ENCODE results near the gene CCDC172. TPM values are rescaled to one million over a fixed set of nuclear protein-coding genes. Genes with fewer than 3 reads are reported as not detected.

Gene CCDC172
- total RNA-seq, 1 donor from 2014 or later: not detected

DNA sequence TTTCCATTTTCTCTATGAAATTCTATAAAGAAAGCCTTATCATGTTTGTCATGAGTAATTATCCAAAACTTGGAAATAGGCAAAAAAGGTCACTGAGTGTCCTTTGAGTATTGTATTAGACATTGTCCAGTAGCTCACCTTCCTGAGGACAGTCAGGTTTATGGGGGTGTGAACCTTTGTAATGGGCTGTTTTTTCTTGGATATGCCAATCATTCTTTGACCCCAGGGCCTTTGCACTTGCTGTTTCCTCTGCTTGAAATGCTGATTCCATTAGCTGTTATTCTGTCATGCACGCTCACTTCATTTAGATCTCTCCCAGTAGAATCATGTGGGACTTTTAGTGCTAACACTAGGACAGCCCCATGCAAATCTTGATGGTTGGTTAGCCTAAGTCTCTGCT, 4.9 kb downstream of the CCDC172 start:
- Histone ChIP-seq H3K4me3 (no peak overlapping the region), H3K36me3 (no peaks in the 10 kb centered on the region), H3K27ac (no peak overlapping the region), H3K4me1 (no peaks in the 10 kb centered on the region), H3K9me3 (no peaks in the 10 kb centered on the region), H3K27me3 (no peaks in the 10 kb centered on the region)
- DNase-seq (ENCODE audit: extremely low spot score in 2 of 2): no peak
- TF ChIP-seq POLR2A (IDR thresholded peaks at IDR 0.05): no peak
- TF ChIP-seq, protein P1, sequence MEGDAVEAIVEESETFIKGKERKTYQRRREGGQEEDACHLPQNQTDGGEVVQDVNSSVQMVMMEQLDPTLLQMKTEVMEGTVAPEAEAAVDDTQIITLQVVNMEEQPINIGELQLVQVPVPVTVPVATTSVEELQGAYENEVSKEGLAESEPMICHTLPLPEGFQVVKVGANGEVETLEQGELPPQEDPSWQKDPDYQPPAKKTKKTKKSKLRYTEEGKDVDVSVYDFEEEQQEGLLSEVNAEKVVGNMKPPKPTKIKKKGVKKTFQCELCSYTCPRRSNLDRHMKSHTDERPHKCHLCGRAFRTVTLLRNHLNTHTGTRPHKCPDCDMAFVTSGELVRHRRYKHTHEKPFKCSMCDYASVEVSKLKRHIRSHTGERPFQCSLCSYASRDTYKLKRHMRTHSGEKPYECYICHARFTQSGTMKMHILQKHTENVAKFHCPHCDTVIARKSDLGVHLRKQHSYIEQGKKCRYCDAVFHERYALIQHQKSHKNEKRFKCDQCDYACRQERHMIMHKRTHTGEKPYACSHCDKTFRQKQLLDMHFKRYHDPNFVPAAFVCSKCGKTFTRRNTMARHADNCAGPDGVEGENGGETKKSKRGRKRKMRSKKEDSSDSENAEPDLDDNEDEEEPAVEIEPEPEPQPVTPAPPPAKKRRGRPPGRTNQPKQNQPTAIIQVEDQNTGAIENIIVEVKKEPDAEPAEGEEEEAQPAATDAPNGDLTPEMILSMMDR (IDR thresholded peaks at IDR 0.05): no peak
- no peak for TF ChIP-seq POLR2AphosphoS5 (IDR thresholded peaks at IDR 0.05; ENCODE audit: insufficient read depth in 1 of 2, low read depth in 1 of 2)
- intact Hi-C loops (cut with DNase I): no loop called here

DNA sequence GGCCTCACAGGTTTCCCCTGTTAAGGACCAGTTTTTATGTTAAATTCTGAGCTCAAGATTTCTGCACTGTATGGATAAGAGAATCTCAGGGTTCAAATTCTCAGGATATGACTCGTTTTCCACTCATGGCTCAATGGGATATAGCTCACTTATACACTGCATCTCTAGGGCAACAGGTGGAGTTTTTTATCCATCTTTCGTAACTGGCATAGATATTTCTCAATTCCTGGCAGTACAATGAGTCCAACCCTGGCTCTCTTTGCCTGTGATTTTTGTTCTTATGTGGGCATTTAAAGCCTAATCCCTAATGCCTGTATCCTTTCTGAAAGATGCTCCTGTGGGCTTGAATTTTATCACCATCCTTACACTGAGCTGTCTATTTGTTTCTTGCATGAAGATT, 7.6 kb downstream of the CCDC172 start:
- no peaks in the 10 kb centered on the region for H3K27me3 ChIP-seq
- no peak for DNase-seq (ENCODE audit: extremely low spot score in 2 of 2)
- H3K9me3 ChIP-seq: no peaks in the 10 kb centered on the region
- intact Hi-C loops (cut with DNase I): no loop called here
- TF ChIP-seq, protein P1 (IDR thresholded peaks at IDR 0.05): no peak
- TF ChIP-seq POLR2AphosphoS5 (IDR thresholded peaks at IDR 0.05; ENCODE audit: insufficient read depth in 1 of 2, low read depth in 1 of 2): no peak
- TF ChIP-seq POLR2A (IDR thresholded peaks at IDR 0.05): no peak
- no peaks in the 10 kb centered on the region for H3K4me1 ChIP-seq
- H3K27ac ChIP-seq: no peak overlapping the region
- no peaks in the 10 kb centered on the region for H3K36me3 ChIP-seq
- no peak overlapping the region for H3K4me3 ChIP-seq

DNA sequence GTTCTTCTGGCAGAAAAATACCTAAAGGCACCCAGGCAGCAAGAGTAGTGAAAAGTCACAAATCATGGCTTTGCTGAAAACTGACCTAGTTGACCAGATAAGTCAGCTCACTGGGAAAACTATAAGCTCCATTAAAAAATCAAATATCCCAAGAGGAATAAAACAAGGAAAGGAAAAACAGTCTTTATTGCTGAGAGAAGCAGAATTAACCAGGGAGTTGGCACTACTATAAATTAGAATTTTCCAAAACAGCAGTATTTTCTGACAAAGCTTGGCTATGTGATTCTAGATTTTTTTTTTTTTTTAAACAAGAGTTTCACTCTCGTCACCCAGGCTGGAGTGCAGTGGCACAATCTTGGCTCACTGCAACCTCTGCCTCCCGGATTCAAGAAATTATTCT, 12.6 kb downstream of the CCDC172 start:
- no peak overlapping the region for H3K4me3 ChIP-seq
- no peaks in the 10 kb centered on the region for H3K36me3 ChIP-seq
- no peaks in the 10 kb centered on the region for H3K4me1 ChIP-seq
- no peaks in the 10 kb centered on the region for H3K9me3 ChIP-seq
- TF ChIP-seq POLR2A (IDR thresholded peaks at IDR 0.05) (no peak), POLR2AphosphoS5 (IDR thresholded peaks at IDR 0.05; ENCODE audit: insufficient read depth in 1 of 2, low read depth in 1 of 2) (no peak)
- TF ChIP-seq, protein P1 (IDR thresholded peaks at IDR 0.05): no peak
- intact Hi-C loops (cut with DNase I): no loop called here
- DNase-seq (ENCODE audit: extremely low spot score in 2 of 2): no peak
- no peaks in the 10 kb centered on the region for H3K27me3 ChIP-seq
- H3K27ac ChIP-seq: no peak overlapping the region

DNA sequence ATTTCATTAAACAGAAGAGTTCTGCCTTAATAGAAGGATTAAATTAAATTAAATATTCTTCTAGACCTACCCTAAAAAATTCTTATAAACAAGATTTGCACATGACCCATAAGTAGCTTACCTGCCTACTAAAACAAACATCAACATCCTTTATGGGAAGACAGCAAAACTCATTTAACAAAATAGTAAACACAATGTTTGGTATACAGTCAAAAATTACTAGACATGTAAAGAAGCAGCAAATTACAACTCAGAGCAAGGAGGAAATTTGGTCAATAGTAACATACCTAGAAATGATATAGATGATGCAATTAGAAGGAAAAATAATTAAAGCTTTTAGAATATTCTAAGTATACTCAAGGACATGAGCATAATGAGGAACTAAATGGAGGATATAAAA, 27.9 kb downstream of the CCDC172 start:
- intact Hi-C loops (cut with DNase I): no loop called here
- no peaks in the 10 kb centered on the region for H3K36me3 ChIP-seq
- H3K27ac ChIP-seq: no peak overlapping the region
- no peaks in the 10 kb centered on the region for H3K4me1 ChIP-seq
- H3K4me3 ChIP-seq: no peak overlapping the region
- TF ChIP-seq POLR2A (IDR thresholded peaks at IDR 0.05): no peak
- no peak for TF ChIP-seq POLR2AphosphoS5 (IDR thresholded peaks at IDR 0.05; ENCODE audit: insufficient read depth in 1 of 2, low read depth in 1 of 2)
- TF ChIP-seq, protein P1 (IDR thresholded peaks at IDR 0.05): no peak
- no peak for DNase-seq (ENCODE audit: extremely low spot score in 2 of 2)
- no peaks in the 10 kb centered on the region for H3K9me3 ChIP-seq
- no peaks in the 10 kb centered on the region for H3K27me3 ChIP-seq

DNA sequence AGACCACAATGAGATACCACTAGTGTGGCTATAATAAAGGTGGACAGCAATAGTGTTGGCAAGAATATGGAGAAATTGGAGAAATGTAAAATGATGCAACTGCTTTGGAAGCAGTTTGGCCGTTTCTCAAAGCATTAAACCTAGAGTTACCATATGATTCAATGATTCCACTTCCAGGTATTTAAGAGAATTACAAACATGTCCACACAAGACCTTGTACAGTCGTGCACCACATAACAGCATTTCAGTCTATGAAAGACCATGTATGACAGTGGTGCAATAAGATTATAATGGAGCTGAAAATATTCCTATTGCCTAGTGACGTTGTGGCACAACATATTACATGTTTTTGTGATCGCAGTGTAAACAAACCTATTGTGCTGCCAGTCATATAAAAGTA, 29.6 kb downstream of the CCDC172 start:
- Histone ChIP-seq H3K27me3 (no peaks in the 10 kb centered on the region), H3K9me3 (no peaks in the 10 kb centered on the region), H3K27ac (no peak overlapping the region), H3K4me1 (no peaks in the 10 kb centered on the region), H3K36me3 (no peaks in the 10 kb centered on the region), H3K4me3 (no peak overlapping the region)
- no peak for DNase-seq (ENCODE audit: extremely low spot score in 2 of 2)
- intact Hi-C loops (cut with DNase I): no loop called here
- TF ChIP-seq POLR2AphosphoS5 (IDR thresholded peaks at IDR 0.05; ENCODE audit: insufficient read depth in 1 of 2, low read depth in 1 of 2): no peak
- no peak for TF ChIP-seq POLR2A (IDR thresholded peaks at IDR 0.05)
- TF ChIP-seq, protein P1 (IDR thresholded peaks at IDR 0.05): no peak
